ENCODE data around the gene TBX2. TPM values are rescaled to one million over a fixed set of nuclear protein-coding genes. Genes with fewer than 3 reads are reported as not detected.

Gene TBX2
- total and polyA plus RNA-seq, 2 experiments from 2014 or later: 19.6 to 27.5 TPM

DNA sequence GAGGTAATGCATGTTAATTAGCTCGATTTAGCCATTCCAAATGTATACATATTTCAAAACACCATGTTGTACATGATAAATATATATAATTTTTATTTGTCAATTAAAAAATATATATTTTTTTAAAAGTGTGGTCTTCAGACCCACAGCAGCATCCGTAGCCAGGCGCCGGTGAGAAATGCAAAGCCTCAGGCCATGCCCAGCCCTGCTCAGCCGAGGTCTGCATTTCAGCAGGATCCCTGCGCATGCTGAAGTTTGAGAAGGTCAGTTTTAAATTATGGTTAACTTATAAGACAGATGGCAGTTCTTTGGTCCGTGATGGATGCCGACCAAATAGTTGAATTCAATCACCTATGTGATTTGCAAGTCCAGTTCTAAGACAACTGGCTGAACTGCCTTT is 28.0 kb upstream of the TBX2 start:
- H3K9me2 ChIP-seq (replicated peaks; ENCODE audit: insufficient read depth): no peaks in the 10 kb centered on the region
- DNase-seq (ENCODE audit: low spot score): no peak
- H3K27me3 ChIP-seq: no peaks in the 10 kb centered on the region
- H3K4me1 ChIP-seq (ENCODE audit: insufficient read depth): peaks cover 10% of the 10 kb centered on the region
- H3K27ac ChIP-seq: no peak overlapping the region
- no peaks in the 10 kb centered on the region for H3K9me3 ChIP-seq (ENCODE audit: low read depth)
- no peak overlapping the region for H3K4me3 ChIP-seq
- H4K20me1 ChIP-seq (ENCODE audit: insufficient read depth, poor library complexity, severe bottlenecking): no peaks in the 10 kb centered on the region
- H2AFZ ChIP-seq: no peak overlapping the region
- H3K79me2 ChIP-seq: no peaks in the 10 kb centered on the region
- WGBS (ENCODE audit: low lambda C conversion rate, missing lambda C conversion rate): 88% methylated on average over 8 of the region's 8 CpGs
- TF ChIP-seq, protein P1, sequence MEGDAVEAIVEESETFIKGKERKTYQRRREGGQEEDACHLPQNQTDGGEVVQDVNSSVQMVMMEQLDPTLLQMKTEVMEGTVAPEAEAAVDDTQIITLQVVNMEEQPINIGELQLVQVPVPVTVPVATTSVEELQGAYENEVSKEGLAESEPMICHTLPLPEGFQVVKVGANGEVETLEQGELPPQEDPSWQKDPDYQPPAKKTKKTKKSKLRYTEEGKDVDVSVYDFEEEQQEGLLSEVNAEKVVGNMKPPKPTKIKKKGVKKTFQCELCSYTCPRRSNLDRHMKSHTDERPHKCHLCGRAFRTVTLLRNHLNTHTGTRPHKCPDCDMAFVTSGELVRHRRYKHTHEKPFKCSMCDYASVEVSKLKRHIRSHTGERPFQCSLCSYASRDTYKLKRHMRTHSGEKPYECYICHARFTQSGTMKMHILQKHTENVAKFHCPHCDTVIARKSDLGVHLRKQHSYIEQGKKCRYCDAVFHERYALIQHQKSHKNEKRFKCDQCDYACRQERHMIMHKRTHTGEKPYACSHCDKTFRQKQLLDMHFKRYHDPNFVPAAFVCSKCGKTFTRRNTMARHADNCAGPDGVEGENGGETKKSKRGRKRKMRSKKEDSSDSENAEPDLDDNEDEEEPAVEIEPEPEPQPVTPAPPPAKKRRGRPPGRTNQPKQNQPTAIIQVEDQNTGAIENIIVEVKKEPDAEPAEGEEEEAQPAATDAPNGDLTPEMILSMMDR (IDR thresholded peaks at IDR 0.05; ENCODE audit: poor library complexity): no peak
- TF ChIP-seq EZH2 (IDR thresholded peaks at IDR 0.05; ENCODE audit: borderline replicate concordance) (no peak), EZH2phosphoT487 (IDR thresholded peaks at IDR 0.05; ENCODE audit: low read depth, severe bottlenecking, unreplicated experiment) (no peak)
- no peaks in the 10 kb centered on the region for H3K36me3 ChIP-seq (replicated peaks; ENCODE audit: insufficient read depth, low read depth)
- H3K4me2 ChIP-seq: no peak overlapping the region

DNA sequence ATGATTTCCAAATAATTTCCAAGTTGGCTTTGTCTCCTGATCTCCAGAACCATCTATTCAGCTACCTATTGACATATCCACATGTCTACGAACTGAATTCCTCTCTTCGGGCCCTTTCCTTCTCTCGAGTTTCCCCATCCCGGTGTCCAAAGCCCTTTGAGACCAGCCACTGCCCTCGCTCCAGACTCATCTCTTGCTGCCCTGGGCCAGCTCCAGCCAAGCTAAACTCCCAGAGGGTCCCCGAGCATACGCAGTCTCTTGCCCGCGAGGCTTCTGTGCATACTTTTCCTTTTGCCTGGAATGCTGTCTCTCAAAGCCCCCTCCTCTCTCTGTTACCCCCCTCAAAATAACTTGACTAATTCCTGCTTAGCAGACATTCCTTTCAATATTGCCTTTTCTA is 27.2 kb upstream of the TBX2 start:
- Histone ChIP-seq H3K4me1 (ENCODE audit: insufficient read depth) (peaks cover 1% of the 10 kb centered on the region), H4K20me1 (ENCODE audit: insufficient read depth, poor library complexity, severe bottlenecking) (no peaks in the 10 kb centered on the region), H3K4me3 (no peak overlapping the region), H2AFZ (no peak overlapping the region), H3K9me3 (ENCODE audit: low read depth) (no peaks in the 10 kb centered on the region), H3K4me2 (no peak overlapping the region), H3K79me2 (no peaks in the 10 kb centered on the region), H3K9me2 (replicated peaks; ENCODE audit: insufficient read depth) (no peaks in the 10 kb centered on the region), H3K27ac (no peak overlapping the region), H3K27me3 (no peaks in the 10 kb centered on the region), H3K36me3 (replicated peaks; ENCODE audit: insufficient read depth, low read depth) (no peaks in the 10 kb centered on the region)
- DNase-seq (ENCODE audit: low spot score): no peak
- WGBS (ENCODE audit: low lambda C conversion rate, missing lambda C conversion rate): 88% methylated on average over 9 of the region's 9 CpGs
- TF ChIP-seq EZH2 (IDR thresholded peaks at IDR 0.05; ENCODE audit: borderline replicate concordance): no peak

DNA sequence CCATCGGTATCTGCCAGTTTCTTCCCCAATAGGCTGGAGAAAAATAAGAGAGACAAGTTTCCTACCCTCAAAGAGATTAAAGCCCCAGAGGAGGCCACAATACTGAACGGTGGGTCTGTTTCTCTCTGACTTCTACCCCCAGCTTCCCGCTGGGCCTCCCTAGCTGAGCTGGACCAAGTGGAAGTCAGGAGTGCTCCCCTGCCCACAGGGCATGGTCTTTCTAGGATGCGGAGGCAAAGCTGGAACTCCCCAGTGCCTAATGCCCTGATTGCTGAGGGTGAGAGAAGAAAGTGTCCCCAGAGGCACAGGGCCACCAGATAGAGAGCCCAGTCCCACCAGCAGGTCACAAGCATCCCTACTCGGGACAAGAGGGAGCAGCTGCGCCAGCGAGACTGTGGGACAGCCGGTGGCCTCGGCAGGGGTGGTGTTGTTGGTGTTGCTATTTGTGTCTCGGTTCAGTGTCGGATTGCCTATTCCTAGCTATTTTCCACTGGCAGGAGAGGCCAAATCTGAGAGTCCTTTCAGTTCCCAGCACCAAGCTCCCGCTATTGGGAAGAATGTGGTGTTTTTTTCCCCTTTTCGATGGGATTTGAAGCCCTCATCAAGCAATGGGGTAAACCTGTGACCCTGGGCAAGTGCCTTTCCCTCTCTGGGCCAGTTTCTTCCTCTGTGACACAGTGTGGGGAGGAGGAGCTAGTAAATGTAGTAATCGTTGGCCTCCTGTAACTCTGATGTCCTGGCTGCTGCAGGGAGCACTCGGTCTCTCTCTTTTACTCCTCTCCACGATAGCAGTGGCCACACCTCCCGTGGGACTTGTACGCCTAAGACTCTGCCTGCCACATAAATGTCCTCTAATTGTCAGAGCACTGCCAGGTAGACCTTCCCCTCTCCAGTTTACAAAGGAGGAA is 22.5 kb upstream of the TBX2 start:
- Histone ChIP-seq H3K4me2 (no peak overlapping the region), H4K20me1 (ENCODE audit: insufficient read depth, poor library complexity, severe bottlenecking) (no peaks in the 10 kb centered on the region), H3K9me3 (ENCODE audit: low read depth) (no peaks in the 10 kb centered on the region), H2AFZ (no peak overlapping the region), H3K79me2 (no peaks in the 10 kb centered on the region), H3K27ac (no peak overlapping the region), H3K4me1 (ENCODE audit: insufficient read depth) (no peaks in the 10 kb centered on the region), H3K4me3 (no peak overlapping the region), H3K9me2 (replicated peaks; ENCODE audit: insufficient read depth) (no peaks in the 10 kb centered on the region), H3K36me3 (replicated peaks; ENCODE audit: insufficient read depth, low read depth) (no peaks in the 10 kb centered on the region), H3K27me3 (no peaks in the 10 kb centered on the region)
- WGBS (ENCODE audit: low lambda C conversion rate, missing lambda C conversion rate): 92% methylated on average over 18 of the region's 18 CpGs
- no peak for TF ChIP-seq EZH2 (IDR thresholded peaks at IDR 0.05; ENCODE audit: borderline replicate concordance)
- TF ChIP-seq, protein P1 (IDR thresholded peaks at IDR 0.05; ENCODE audit: poor library complexity): no peak
- no peak for TF ChIP-seq EZH2phosphoT487 (IDR thresholded peaks at IDR 0.05; ENCODE audit: low read depth, severe bottlenecking, unreplicated experiment)
- no peak for DNase-seq (ENCODE audit: low spot score)

DNA sequence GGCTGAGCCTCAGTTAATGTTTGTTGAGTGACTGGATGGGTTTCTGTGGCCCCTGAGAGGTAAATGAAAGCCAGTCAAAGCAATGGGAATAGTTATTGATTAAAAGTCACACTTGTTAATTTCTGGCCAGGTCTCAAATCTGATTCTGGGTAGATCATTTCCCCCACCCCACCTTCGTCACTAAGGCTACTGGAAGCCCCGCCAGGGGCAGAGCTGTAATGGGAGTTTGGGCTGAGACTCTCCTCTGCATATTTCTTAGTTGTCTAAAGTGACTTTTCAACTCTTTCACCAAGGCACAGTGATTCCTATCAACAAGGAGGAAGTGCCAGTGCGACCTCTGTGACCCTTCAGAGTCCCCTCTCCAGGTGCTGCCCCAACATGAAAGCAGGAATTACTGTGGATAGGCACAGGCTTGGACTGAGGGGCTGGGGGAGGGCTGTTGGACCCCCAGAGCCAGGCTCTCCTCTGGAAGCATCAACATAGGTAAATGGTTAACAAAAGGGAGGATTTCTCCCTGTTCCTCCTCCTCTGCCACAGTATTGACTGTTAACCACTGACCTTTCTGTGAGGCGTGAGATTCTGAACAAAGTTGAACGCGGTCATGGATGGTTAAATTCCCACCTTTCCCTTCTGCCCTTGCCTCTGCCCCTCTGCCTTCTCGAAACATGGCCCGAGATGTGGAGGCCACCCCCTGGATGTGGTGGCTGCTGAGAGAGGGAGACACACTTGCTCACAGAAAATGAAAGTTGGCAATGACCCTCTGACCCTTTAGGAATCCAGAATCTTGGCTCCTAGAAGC is 20.8 kb upstream of the TBX2 start:
- Histone ChIP-seq H3K27ac (no peak overlapping the region), H3K4me1 (ENCODE audit: insufficient read depth) (peaks cover 11% of the 10 kb centered on the region), H3K9me3 (ENCODE audit: low read depth) (no peaks in the 10 kb centered on the region), H3K9me2 (replicated peaks; ENCODE audit: insufficient read depth) (no peaks in the 10 kb centered on the region), H3K4me3 (no peak overlapping the region), H3K4me2 (no peak overlapping the region), H3K79me2 (no peaks in the 10 kb centered on the region), H2AFZ (no peak overlapping the region), H3K27me3 (no peaks in the 10 kb centered on the region), H3K36me3 (replicated peaks; ENCODE audit: insufficient read depth, low read depth) (no peaks in the 10 kb centered on the region), H4K20me1 (ENCODE audit: insufficient read depth, poor library complexity, severe bottlenecking) (no peaks in the 10 kb centered on the region)
- DNase-seq (ENCODE audit: low spot score): no peak
- WGBS (ENCODE audit: low lambda C conversion rate, missing lambda C conversion rate): 79% methylated on average over 8 of the region's 8 CpGs
- TF ChIP-seq, protein P1 (IDR thresholded peaks at IDR 0.05; ENCODE audit: poor library complexity): no peak
- TF ChIP-seq EZH2 (IDR thresholded peaks at IDR 0.05; ENCODE audit: borderline replicate concordance) (no peak), EZH2phosphoT487 (IDR thresholded peaks at IDR 0.05; ENCODE audit: low read depth, severe bottlenecking, unreplicated experiment) (no peak)
